Spleen (tissue), 7 donors: ENCODE results near the gene GNG14.

Source experiments
- POLR2A ChIP-seq, 3 donors: fragments of 450-650 bp; IDR thresholded peaks; one replicate each; pipeline ENCODE4 v1.5.1; 2017; ENCODE audit warnings: antibody characterized with exemption in 3 of 3, mild to moderate bottlenecking in 1 of 3
- POLR2AphosphoS5 ChIP-seq, 3 donors: sonication (generic); formaldehyde crosslinking; IDR thresholded peaks; one replicate each; pipeline ENCODE4 v1.5.1; 2017; ENCODE audit warnings: antibody characterized with exemption in 3 of 3
- TF ChIP-seq, protein P1 (sequence below), 11 experiments: fragments of 200-600 bp in 7 of 11; fragments of 450-650 bp in 4 of 11; sonication (generic) in 4 of 11; IDR thresholded peaks in 8 of 11; conservative IDR thresholded peaks in 3 of 11; 1 replicate in 7 of 11; 2 replicates in 4 of 11; pipeline versions ENCODE4 v1.4.0 to v1.8.0; 2016 to 2021; ENCODE audit warnings: antibody characterized with exemption in 11 of 11, inconsistent platforms in 4 of 11, mild to moderate bottlenecking in 1 of 11
- donor health status: DM: no; HTN: no; CAD: no; lungs with moderate emphysema.
- donor health status: DM: no; HTN: no; CAD: no.
- donor health status: DM: no; HTN: no; CAD: no.

DNA sequence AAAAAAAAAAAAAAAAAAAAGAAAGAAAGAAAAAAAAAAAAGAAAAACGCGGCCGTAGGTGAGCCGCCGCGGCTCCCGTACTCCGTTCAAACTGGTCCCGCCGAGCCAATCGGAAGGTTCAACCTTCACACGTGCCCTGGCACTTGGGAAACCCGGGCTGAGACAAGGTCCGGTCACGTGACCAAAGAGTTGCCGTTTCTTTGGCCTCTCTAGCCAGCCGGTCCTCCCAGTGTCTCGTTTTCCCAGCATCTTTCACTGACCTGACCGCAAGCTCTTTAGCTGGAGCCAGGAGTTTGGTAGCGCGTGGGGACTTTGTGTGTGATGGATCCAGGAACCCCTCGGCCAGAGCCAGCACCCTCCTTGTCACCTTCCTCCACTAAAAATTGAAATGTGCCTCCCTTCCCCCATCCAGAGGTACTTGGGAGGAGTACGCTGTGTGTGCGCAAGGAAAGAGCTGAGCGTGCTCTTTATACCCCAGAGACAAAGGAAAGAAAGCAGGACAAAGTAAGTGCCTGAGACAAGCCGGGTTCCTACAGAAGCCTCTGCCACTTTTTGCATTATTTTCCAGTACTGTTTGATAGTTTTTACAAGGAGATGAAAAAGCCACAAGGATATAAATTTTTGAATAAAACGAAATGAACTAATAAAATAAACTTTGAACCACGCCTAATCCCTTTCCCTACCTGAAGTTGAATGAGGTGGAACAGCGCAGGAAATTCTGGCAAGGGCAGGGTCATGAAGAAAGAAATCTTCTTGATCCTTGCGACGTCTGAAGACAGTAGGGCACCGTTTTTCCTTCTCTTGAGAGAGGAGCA, 35.0 kb downstream of the GNG14 start:
- TF ChIP-seq POLR2AphosphoS5 (IDR thresholded peaks at IDR 0.05) (peak; percentile 80 to 88 (median 81)), POLR2A (IDR thresholded peaks at IDR 0.05) (peak in 1 of 3 donors; percentile 66)
- TF ChIP-seq, protein P1, sequence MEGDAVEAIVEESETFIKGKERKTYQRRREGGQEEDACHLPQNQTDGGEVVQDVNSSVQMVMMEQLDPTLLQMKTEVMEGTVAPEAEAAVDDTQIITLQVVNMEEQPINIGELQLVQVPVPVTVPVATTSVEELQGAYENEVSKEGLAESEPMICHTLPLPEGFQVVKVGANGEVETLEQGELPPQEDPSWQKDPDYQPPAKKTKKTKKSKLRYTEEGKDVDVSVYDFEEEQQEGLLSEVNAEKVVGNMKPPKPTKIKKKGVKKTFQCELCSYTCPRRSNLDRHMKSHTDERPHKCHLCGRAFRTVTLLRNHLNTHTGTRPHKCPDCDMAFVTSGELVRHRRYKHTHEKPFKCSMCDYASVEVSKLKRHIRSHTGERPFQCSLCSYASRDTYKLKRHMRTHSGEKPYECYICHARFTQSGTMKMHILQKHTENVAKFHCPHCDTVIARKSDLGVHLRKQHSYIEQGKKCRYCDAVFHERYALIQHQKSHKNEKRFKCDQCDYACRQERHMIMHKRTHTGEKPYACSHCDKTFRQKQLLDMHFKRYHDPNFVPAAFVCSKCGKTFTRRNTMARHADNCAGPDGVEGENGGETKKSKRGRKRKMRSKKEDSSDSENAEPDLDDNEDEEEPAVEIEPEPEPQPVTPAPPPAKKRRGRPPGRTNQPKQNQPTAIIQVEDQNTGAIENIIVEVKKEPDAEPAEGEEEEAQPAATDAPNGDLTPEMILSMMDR (IDR thresholded peaks at IDR 0.05 in 8 of 11, conservative IDR thresholded peaks at IDR 0.05 in 3 of 11), result no peak
